Measurements from ENCODE around the gene ABCA2. TPM values are rescaled to one million over a fixed set of nuclear protein-coding genes. Genes with fewer than 3 reads are reported as not detected.

Gene ABCA2
- total and polyA plus RNA-seq, 4 donors, result 46.8 to 151 (median 95.4) TPM

DNA sequence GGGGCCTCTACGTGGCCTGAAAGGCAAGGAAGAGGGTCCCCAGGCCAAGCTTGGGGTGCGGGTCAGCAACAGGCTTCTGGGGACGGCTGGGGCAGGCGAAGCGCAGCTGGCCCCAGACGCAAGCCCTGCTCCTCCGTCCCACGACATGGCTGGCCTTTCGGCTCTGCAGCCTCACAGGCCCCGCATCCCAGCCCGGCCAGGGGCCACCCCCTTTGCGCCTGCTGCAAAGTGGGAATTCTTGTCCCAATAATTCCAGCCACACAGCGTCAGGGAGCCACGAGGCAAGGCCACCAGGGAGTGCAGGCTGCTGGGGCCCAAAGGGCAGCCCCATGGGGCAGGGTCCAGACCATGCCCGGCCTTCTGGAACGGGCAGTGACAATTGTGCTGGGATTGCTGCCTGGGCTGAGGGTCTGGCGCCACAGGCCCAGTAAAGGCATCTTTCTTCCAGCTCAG lies 26.9 kb upstream of the ABCA2 start:
- H3K4me1 ChIP-seq (ENCODE audit: control insufficient read depth, insufficient read depth, low read length), result peaks cover 61% of the 10 kb centered on the region
- peak overlapping the region; percentile 94 for H3K27ac ChIP-seq (ENCODE audit: low read depth, low read length)
- no peaks in the 10 kb centered on the region for H3K9me3 ChIP-seq (ENCODE audit: control insufficient read depth, insufficient read depth, low read length)
- peaks cover 34% of the 10 kb centered on the region for H3K27me3 ChIP-seq (ENCODE audit: control insufficient read depth, insufficient read depth, low read length)
- H3K4me3 ChIP-seq (ENCODE audit: low read depth, low read length), result no peak overlapping the region
- H3K36me3 ChIP-seq (ENCODE audit: control insufficient read depth, insufficient read depth, low read length), result peaks cover 25% of the 10 kb centered on the region
- 48% methylated on average over 17 of the region's 17 CpGs for WGBS (ENCODE audit: insufficient coverage)
- no peak for DNase-seq (ENCODE audit: low read depth in 4 of 6, low spot score in 6 of 6)

DNA sequence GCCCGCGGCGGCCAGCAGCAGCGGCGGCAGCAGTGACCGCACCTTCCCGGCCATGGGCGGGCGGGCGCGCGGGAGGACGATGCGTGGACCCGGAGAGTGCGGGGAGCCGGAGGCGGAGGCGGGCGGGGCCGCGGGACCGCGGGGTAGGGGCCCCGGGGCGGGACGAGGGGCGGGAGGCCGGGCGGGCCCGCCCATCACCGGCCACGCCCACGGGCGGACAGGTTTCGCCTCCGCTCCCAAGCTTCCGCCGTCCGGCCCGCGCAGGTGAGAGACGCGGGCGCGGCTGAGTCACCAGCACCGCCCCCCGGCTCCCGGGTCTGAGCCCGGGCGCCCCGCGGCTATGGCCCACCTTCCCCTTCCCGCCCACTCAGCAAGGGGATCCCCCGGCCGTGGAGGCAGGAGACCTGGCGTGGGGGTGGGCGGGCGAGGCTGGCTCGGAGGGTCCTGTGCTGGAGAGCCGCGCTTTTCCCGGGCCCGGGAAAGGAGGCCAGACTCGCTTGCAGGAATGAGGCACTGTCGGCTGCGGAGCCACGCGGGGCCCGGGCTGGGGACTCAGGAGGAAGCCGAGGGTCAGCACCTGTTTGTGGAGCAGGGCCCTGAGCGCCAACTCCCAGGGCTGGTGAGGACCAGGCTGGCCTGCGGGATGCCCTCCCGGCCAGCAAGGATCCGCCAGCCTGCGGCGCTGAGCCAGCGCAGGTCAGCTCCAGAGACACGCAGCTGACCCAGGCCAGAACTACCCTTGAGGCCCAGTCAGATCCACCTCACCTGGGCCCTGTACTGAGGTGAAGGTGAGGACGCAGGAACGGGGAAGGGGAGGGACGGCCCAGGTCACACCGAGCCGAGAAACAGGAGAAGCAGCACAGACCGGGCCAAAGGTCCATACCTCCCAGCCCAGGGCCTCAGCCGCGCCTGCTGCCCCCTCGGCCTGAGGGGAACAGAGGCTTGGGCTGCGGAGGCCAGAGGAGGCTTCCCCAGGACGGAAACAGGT lies 26.2 kb upstream of the ABCA2 start, which contains the start of gene ENTPD2:
ENTPD2 (minus strand) TSS at position 118 of the 988 bp plus-strand sequence; CDS start at position 54, 64 bp downstream.
- 15% methylated on average over 88 of the region's 90 CpGs for WGBS (ENCODE audit: insufficient coverage)
- Histone ChIP-seq H3K27me3 (ENCODE audit: control insufficient read depth, insufficient read depth, low read length) (peaks cover 41% of the 10 kb centered on the region), H3K27ac (ENCODE audit: low read depth, low read length) (peak within 1 kb of the TSS; percentile 94), H3K9me3 (ENCODE audit: control insufficient read depth, insufficient read depth, low read length) (no peaks in the 10 kb centered on the region), H3K4me3 (ENCODE audit: low read depth, low read length) (peak within 1 kb of the TSS; percentile 28), H3K4me1 (ENCODE audit: control insufficient read depth, insufficient read depth, low read length) (peaks cover 68% of the 10 kb centered on the region), H3K36me3 (ENCODE audit: control insufficient read depth, insufficient read depth, low read length) (peaks cover 26% of the 10 kb centered on the region)
- DNase-seq (ENCODE audit: low read depth in 4 of 6, low spot score in 6 of 6), result no peak

DNA sequence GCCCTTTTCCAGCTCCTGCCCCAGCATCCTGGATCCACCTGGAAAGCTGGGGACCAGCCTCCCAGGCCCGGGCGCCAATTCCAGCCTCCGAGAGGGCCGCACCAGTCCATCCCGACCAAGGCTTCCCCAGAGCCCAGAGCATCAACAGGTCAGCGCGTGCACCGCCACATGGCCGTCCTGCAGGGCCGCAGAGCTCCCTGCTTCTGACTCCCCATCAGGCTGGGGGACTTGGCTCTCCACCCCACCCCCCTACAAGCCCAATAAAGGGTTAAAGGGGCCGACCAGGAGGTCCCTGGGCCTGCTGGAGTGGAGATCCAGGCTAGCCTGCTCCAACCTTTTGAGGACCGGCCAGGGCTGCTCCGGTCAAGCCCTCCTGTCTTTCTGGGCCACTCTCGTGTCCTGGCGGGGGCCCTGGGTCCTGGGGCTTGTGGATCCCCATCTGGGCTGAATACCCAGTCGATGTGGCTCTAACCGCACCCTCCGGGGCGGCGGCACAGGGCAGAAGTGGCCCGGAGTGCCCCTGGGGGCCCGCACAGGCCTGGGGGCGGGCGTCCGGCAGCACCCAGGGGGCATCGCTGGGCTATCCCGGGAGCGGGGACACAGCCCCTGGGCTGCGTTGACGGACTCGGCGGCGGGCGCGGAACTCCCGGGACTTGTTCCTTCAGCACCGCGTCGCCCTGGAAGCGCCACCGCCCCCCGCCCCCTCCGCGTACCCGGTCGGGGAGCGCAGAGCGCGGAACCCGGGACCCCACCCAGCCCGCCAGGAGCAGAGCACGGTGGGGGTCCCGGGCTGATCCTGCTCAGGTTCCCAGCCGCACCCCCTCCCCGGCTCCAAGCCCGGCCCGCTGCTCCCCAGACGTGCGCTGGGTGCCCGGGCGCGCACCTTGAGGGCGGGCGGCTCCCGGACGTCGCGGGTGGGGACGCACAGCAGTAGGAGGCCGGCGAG lies 25.2 kb upstream of the ABCA2 start:
- Histone ChIP-seq H3K4me3 (ENCODE audit: low read depth, low read length) (peak overlapping the region; percentile 28), H3K27me3 (ENCODE audit: control insufficient read depth, insufficient read depth, low read length) (peaks cover 46% of the 10 kb centered on the region), H3K36me3 (ENCODE audit: control insufficient read depth, insufficient read depth, low read length) (peaks cover 29% of the 10 kb centered on the region), H3K27ac (ENCODE audit: low read depth, low read length) (no peak overlapping the region), H3K4me1 (ENCODE audit: control insufficient read depth, insufficient read depth, low read length) (peaks cover 76% of the 10 kb centered on the region), H3K9me3 (ENCODE audit: control insufficient read depth, insufficient read depth, low read length) (no peaks in the 10 kb centered on the region)
- no peak for DNase-seq (ENCODE audit: low read depth in 4 of 6, low spot score in 6 of 6)
- 11% methylated on average over 69 of the region's 71 CpGs for WGBS (ENCODE audit: insufficient coverage)

DNA sequence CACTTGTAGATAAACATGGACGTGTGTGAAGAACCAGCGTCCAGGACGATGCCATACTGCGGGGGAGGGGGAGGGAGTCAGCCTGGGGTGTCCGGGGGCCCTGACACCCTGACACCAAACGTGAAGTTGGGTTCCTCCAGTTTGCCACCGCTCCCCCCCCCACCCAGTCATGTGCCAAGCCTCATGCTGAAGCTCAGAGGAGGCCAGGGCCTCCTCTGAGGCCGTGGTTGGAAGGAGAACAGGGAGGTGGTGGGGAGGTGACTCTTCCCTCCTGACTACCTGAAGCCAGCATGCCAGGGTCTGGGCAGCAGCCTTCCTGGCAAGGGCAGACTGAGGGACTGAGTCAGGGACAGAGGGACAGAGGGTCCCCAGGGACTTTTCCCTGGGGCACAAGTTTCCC lies 24.3 kb upstream of the ABCA2 start:
- Histone ChIP-seq H3K4me3 (ENCODE audit: low read depth, low read length) (no peak overlapping the region), H3K27ac (ENCODE audit: low read depth, low read length) (no peak overlapping the region), H3K9me3 (ENCODE audit: control insufficient read depth, insufficient read depth, low read length) (no peaks in the 10 kb centered on the region), H3K4me1 (ENCODE audit: control insufficient read depth, insufficient read depth, low read length) (peaks cover 76% of the 10 kb centered on the region), H3K36me3 (ENCODE audit: control insufficient read depth, insufficient read depth, low read length) (peaks cover 35% of the 10 kb centered on the region), H3K27me3 (ENCODE audit: control insufficient read depth, insufficient read depth, low read length) (peaks cover 56% of the 10 kb centered on the region)
- 67% methylated on average over 1 of the region's 8 CpGs for WGBS (ENCODE audit: insufficient coverage)
- no peak for DNase-seq (ENCODE audit: low read depth in 4 of 6, low spot score in 6 of 6)

DNA sequence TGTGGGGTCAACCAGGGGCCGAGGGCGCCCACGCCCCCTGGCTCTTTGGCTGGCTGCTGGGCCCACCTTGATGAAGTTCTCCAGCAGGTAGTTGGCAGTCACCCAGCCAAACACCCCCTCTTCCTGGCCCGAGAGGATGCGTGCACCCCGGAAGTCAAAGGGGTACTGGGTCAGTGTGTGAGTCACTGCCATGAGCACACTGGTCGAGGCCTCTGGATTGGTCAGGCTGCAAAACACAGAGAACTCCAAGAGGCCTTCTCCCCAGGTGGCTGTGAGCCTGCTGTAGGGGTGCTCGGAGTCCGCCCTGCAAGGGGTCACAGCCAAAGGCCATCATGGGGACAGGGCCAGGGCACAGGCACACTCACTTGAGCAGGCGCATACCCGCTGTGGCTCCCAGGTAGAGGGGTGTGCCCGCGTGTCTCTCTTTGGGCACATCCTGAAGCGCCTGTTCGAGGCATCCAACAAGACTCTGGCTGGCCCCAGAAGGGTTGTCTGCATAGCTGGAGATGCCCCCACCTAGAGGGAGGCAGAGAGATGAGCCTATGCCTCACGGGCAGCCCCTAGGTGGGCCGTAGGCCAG lies 23.2 kb upstream of the ABCA2 start:
- Histone ChIP-seq H3K4me1 (ENCODE audit: control insufficient read depth, insufficient read depth, low read length) (peaks cover 76% of the 10 kb centered on the region), H3K4me3 (ENCODE audit: low read depth, low read length) (no peak overlapping the region), H3K36me3 (ENCODE audit: control insufficient read depth, insufficient read depth, low read length) (peaks cover 35% of the 10 kb centered on the region), H3K27ac (ENCODE audit: low read depth, low read length) (no peak overlapping the region), H3K9me3 (ENCODE audit: control insufficient read depth, insufficient read depth, low read length) (no peaks in the 10 kb centered on the region), H3K27me3 (ENCODE audit: control insufficient read depth, insufficient read depth, low read length) (peaks cover 56% of the 10 kb centered on the region)
- WGBS (ENCODE audit: insufficient coverage), result 90% methylated on average over 17 of the region's 17 CpGs
- DNase-seq (ENCODE audit: low read depth in 4 of 6, low spot score in 6 of 6), result no peak

DNA sequence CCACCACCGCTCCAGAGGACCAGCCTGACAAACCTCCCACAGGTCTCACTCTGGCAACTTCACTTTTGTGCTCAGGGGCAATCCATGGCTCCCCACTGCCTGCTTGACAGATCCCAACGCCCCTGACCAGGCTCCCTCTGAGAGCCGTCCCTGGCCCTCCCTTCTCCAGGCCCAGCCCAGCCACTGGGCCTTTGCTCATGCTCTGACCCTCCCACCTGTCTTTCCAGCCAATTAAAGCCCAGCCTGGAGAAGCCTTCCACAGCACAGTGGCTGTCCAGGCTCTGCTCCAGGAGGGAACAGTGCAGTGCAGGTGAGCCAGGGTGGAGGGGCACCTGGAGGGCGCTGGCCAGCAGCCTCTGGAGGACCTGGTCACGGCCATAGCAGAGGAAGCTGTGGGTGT lies 22.5 kb upstream of the ABCA2 start:
- WGBS (ENCODE audit: insufficient coverage), result 61% methylated on average over 5 of the region's 5 CpGs
- Histone ChIP-seq H3K27me3 (ENCODE audit: control insufficient read depth, insufficient read depth, low read length) (peaks cover 55% of the 10 kb centered on the region), H3K4me3 (ENCODE audit: low read depth, low read length) (no peak overlapping the region), H3K9me3 (ENCODE audit: control insufficient read depth, insufficient read depth, low read length) (no peaks in the 10 kb centered on the region), H3K27ac (ENCODE audit: low read depth, low read length) (no peak overlapping the region), H3K36me3 (ENCODE audit: control insufficient read depth, insufficient read depth, low read length) (peaks cover 35% of the 10 kb centered on the region), H3K4me1 (ENCODE audit: control insufficient read depth, insufficient read depth, low read length) (peaks cover 71% of the 10 kb centered on the region)
- DNase-seq (ENCODE audit: low read depth in 4 of 6, low spot score in 6 of 6), result no peak

DNA sequence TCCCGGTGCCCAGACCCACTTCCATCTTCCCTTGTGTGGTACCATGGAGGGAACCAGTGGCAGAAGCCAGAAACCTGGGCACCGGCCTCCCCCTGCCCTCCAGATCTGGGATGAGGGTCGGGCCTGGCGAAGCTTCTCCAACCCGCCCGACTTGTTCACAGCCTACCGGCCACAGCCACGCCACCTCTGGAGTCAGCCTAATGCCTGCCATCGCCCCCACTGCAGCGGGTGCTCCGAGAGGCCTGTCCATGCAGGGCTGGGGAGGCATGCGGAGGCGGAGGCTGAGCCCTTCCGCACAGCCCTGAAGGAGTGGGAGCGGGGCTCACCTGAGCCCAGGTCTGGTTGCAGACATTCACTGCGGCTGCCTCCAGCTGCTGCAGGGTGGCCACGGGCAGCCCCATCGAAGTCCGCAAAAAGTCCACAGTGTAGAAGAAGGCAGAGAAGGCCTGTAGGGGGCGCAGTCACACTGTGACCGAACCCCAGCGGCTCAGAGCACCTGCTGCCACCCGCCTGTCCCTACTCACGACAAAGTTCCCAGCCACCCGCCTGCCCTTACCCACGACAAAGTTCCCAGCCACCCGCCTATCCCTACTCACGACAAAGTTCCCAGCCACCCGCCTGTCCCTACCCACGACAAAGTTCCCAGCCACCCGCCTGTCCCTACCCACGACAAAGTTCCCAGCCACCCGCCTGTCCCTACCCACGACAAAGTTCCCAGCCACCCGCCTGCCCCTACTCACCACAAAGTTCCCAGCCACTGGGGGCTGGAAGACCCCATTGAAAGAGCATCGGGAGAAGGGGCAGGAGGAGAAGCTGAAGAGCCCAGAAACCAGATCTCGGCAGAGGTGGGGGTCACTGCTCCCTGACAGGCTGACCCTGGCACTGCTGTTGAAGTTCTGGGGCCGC lies 21.8 kb upstream of the ABCA2 start:
- 47% methylated on average over 38 of the region's 38 CpGs for WGBS (ENCODE audit: insufficient coverage)
- Histone ChIP-seq H3K9me3 (ENCODE audit: control insufficient read depth, insufficient read depth, low read length) (no peaks in the 10 kb centered on the region), H3K4me3 (ENCODE audit: low read depth, low read length) (no peak overlapping the region), H3K36me3 (ENCODE audit: control insufficient read depth, insufficient read depth, low read length) (peaks cover 35% of the 10 kb centered on the region), H3K27me3 (ENCODE audit: control insufficient read depth, insufficient read depth, low read length) (peaks cover 47% of the 10 kb centered on the region), H3K4me1 (ENCODE audit: control insufficient read depth, insufficient read depth, low read length) (peaks cover 71% of the 10 kb centered on the region), H3K27ac (ENCODE audit: low read depth, low read length) (no peak overlapping the region)
- DNase-seq (ENCODE audit: low read depth in 4 of 6, low spot score in 6 of 6), result peak in 2 of 6 donors; percentile 59 to 71

DNA sequence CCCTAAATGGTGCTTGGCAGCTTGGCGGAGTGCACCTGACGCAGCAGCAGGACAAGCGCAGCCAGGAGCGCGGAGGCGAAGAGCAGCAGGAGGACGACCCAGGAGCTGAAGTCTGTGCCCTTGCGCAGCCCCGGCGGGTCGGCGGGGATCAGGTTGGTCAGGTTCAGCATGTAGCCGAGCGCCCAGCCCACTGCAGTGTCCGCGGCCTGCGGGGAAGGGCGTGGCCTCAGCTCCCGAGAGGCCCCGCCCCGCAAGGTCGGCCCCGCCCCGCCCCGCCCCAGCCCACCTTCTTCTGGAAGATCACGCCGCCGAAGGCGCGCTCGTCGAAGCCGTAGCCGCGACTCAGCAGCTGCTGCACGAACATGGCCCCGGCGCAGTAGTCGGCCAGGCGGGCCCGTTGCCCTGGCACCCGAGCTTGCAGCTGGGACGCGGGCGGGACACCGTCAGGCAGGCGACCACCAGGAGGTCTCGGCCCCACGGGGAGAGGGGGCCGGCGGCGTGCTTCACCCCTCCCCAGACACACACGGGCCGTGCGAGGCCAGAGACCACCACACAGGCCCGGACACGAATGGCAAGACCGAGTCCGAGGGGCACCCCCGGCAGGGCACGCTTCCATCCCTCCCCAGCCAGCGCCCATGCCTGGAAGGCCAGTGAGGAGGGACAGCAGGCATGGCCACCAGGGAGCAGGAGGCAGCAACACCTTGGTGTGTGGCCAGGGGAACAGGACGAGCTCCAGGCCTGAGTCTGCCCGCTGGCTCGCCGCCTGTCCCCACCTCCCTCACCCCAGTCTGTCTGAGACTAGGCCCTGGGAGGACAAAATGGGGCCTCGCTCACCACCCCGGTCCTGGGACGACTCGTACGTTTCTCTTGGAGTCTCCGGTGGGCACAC lies 20.9 kb upstream of the ABCA2 start:
- no peak overlapping the region for H3K4me3 ChIP-seq (ENCODE audit: low read depth, low read length)
- peak in 2 of 6 donors; percentile 43 to 60 for DNase-seq (ENCODE audit: low read depth in 4 of 6, low spot score in 6 of 6)
- H3K27me3 ChIP-seq (ENCODE audit: control insufficient read depth, insufficient read depth, low read length), result peaks cover 44% of the 10 kb centered on the region
- 19% methylated on average over 67 of the region's 72 CpGs for WGBS (ENCODE audit: insufficient coverage)
- H3K4me1 ChIP-seq (ENCODE audit: control insufficient read depth, insufficient read depth, low read length), result peaks cover 72% of the 10 kb centered on the region
- peaks cover 37% of the 10 kb centered on the region for H3K36me3 ChIP-seq (ENCODE audit: control insufficient read depth, insufficient read depth, low read length)
- no peak overlapping the region for H3K27ac ChIP-seq (ENCODE audit: low read depth, low read length)
- no peaks in the 10 kb centered on the region for H3K9me3 ChIP-seq (ENCODE audit: control insufficient read depth, insufficient read depth, low read length)
